Caco-2 (cell line): ENCODE measurements around the gene GALNT14. TPM values are rescaled to one million over a fixed set of nuclear protein-coding genes. Genes with fewer than 3 reads are reported as not detected.

Experiments used
- BruUV-seq: library from RNA; stranded (reverse); fragments of 400-500 nt; replicated peaks from 2 replicates; lab custom pipeline; 2021; lab: Mats Ljungman, UMichigan
- CTCF ChIA-PET: fragments of 300-600 bp; sonication (Branson Sonifier 250); formaldehyde crosslinking; loops from one replicate; lab custom pipeline; 2022; ENCODE audit warnings: antibody characterized with exemption; lab: Charles Lee
- POLR2A ChIA-PET: fragments of 300-600 bp; sonication (Branson Sonifier 250); formaldehyde crosslinking; loops from one replicate; lab custom pipeline; 2022; ENCODE audit warnings: antibody characterized with exemption; lab: Charles Lee
- DNase-seq, 2 experiments: peaks; one replicate each; pipeline versions ENCODE4 v3.0.0 to v3.0.0-alpha.2; 2020 to 2022
- H3K27me3 ChIP-seq: replicated peaks from 2 replicates; pipeline ENCODE4 v1.6.0; 2011; ENCODE audit warnings: low read length; ENCODE audit not compliant: control insufficient read depth, insufficient read depth
- H3K36me3 ChIP-seq: 2 replicates; pipeline ENCODE4 v1.5.1; 2011; ENCODE audit warnings: low read length; ENCODE audit not compliant: control insufficient read depth, insufficient read depth
- H3K4me1 ChIP-seq: fragments of 250-450 bp; sonication (Bioruptor Pico); 2 replicates; pipeline ENCODE4 v1.5.1; 2020; ENCODE audit warnings: mild to moderate bottlenecking
- H3K4me3 ChIP-seq: 2 replicates; pipeline ENCODE4 v1.5.1; 2011; ENCODE audit warnings: low read depth, mild to moderate bottlenecking, control low read depth, low read length
- H3K9me3 ChIP-seq: fragments of 250-450 bp; sonication (Bioruptor Pico); 2 replicates; pipeline ENCODE4 v1.5.1; 2020; ENCODE audit warnings: mild to moderate bottlenecking, moderate library complexity
- H3K27ac Mint-ChIP-seq: one replicate; pipeline ENCODE4 v1.8.0; 2022; ENCODE audit warnings: mixed read lengths; ENCODE audit not compliant: unreplicated experiment
- H3K27me3 Mint-ChIP-seq: one replicate; pipeline ENCODE4 v1.8.0; 2022; ENCODE audit warnings: mixed read lengths; ENCODE audit not compliant: insufficient read depth, unreplicated experiment
- H3K36me3 Mint-ChIP-seq: one replicate; pipeline ENCODE4 v1.8.0; 2022; ENCODE audit warnings: mild to moderate bottlenecking, mixed read lengths; ENCODE audit not compliant: insufficient read depth, unreplicated experiment
- H3K4me1 Mint-ChIP-seq: one replicate; pipeline ENCODE4 v1.8.0; 2022; ENCODE audit warnings: low read depth, mixed read lengths; ENCODE audit not compliant: unreplicated experiment
- H3K4me3 Mint-ChIP-seq: one replicate; pipeline ENCODE4 v1.8.0; 2022; ENCODE audit warnings: mild to moderate bottlenecking, moderate library complexity, mixed read lengths; ENCODE audit not compliant: unreplicated experiment
- H3K9me3 Mint-ChIP-seq: one replicate; pipeline ENCODE4 v1.8.0; 2022; ENCODE audit warnings: mixed read lengths; ENCODE audit not compliant: unreplicated experiment
- intact Hi-C: fragments of 100-400 bp; cut with micrococcal nuclease; formaldehyde crosslinking; loops from one replicate; pipeline ENCODE4 v1.10.0; 2022; ENCODE audit not compliant: unreplicated experiment
- total RNA-seq: library from RNA; stranded (reverse); gene quantifications from 2 replicates; pipeline ENCODE4 v1.2.3, GENCODE V29; 2022
- TF ChIP-seq, protein P1 (sequence below), 2 experiments: fragments of 200-600 bp in 1 of 2; IDR thresholded peaks; 1 replicate in 1 of 2; 2 replicates in 1 of 2; pipeline versions ENCODE4 v1.5.1 to v1.8.0; 2011 to 2022; ENCODE audit warnings: antibody characterized with exemption in 1 of 2, control low read depth in 1 of 2, inconsistent platforms in 1 of 2, low read depth in 1 of 2, low read length in 1 of 2, mild to moderate bottlenecking in 1 of 2, moderate library complexity in 1 of 2; ENCODE audit not compliant: insufficient read depth in 1 of 2, severe bottlenecking in 1 of 2, unreplicated experiment in 1 of 2

GALNT14 gene
- total RNA-seq, 1 experiment from 2014 or later, result not detected

DNA sequence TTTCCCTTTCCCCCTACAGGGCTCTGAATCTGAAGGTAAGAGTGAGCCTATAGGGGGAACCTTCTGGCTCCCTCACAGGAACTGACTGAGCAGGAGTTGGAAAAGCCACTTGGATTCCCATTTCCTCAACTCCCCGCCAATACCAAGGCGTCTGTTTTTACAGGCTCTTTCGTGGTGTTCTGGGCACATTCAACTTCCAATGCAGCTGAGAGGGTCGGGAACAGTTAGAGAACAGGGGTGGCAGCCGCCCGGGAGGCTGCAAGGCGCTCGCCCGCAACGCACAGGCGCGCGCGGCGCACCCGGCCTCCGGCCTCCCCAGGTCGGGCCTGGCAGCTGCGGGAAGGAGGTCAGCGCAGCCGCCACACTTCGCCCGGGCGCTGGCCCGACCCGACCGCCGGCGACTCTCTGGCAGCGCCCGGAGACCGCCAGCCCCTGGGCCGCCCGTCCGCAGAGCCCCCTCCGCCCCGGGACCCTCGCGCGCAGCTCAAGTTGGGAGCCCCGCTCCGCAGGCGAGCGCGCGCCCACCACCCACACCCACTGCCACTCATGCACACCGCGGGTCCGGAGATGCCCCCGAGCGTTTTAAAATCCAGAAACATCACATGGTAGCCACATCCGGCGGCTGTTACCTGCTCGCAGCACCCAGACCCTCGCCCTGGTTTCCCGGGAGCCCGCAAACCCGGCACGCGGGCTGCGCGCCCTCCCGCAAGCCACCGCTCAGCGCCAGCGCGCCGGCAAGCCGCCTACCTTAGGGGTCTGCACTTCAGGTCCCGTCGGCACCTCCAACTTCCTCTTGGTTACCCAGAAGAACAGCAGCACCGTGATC is 816 bp downstream of the GALNT14 start:
- H3K27me3 Mint-ChIP-seq, result peaks cover 28% of the 10 kb centered on the region
- H3K4me3 Mint-ChIP-seq, result peak overlapping the region; percentile 53
- H3K9me3 Mint-ChIP-seq, result no peaks in the 10 kb centered on the region
- no peak overlapping the region for H3K4me3 ChIP-seq
- no peaks in the 10 kb centered on the region for H3K9me3 ChIP-seq
- no peaks in the 10 kb centered on the region for H3K4me1 Mint-ChIP-seq
- H3K36me3 Mint-ChIP-seq, result no peaks in the 10 kb centered on the region
- BruUV-seq, result no TSS peak
- intact Hi-C loops, result no loop called here
- H3K4me1 ChIP-seq, result no peaks in the 10 kb centered on the region
- DNase-seq, result no peak
- ChIA-PET POLR2A (no interaction called here), CTCF (interaction anchor here (0.6 to 1.2 kb wide), 3 partner anchors 33 to 269 kb away, joined by 3 to 5 read pairs (median 4); no protein-coding TSS in a partner anchor)
- TF ChIP-seq, protein P1, sequence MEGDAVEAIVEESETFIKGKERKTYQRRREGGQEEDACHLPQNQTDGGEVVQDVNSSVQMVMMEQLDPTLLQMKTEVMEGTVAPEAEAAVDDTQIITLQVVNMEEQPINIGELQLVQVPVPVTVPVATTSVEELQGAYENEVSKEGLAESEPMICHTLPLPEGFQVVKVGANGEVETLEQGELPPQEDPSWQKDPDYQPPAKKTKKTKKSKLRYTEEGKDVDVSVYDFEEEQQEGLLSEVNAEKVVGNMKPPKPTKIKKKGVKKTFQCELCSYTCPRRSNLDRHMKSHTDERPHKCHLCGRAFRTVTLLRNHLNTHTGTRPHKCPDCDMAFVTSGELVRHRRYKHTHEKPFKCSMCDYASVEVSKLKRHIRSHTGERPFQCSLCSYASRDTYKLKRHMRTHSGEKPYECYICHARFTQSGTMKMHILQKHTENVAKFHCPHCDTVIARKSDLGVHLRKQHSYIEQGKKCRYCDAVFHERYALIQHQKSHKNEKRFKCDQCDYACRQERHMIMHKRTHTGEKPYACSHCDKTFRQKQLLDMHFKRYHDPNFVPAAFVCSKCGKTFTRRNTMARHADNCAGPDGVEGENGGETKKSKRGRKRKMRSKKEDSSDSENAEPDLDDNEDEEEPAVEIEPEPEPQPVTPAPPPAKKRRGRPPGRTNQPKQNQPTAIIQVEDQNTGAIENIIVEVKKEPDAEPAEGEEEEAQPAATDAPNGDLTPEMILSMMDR (IDR thresholded peaks at IDR 0.05; ENCODE audit: insufficient read depth in 1 of 2, low read depth in 1 of 2, low read length in 1 of 2, severe bottlenecking in 1 of 2, unreplicated experiment in 1 of 2), result no peak
- no peaks in the 10 kb centered on the region for H3K36me3 ChIP-seq
- H3K27ac Mint-ChIP-seq, result no peak overlapping the region
- H3K27me3 ChIP-seq, result peaks cover 4% of the 10 kb centered on the region

DNA sequence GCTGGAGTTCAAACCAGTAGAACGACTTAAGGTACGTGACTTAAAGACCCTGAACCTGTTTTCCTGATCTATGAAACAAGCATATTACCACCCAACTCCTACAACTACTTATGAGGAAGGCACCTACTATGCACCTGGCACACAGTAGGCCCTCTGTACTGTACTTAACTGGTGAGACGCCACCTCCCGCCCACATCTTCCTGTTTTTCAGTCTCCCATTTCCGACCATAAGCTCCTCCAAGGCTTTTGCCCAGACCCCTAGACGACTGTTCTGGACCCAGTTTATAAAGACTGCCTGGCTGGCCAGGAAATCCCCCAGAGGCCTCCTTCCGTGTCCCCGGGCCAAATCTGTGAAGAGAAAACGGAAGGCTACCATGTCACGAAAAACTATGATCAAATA is 1.5 kb downstream of the GALNT14 start:
- DNase-seq, result no peak
- BruUV-seq, result no TSS peak
- Histone ChIP-seq H3K36me3 (no peaks in the 10 kb centered on the region), H3K9me3 (no peaks in the 10 kb centered on the region), H3K27me3 (peaks cover 4% of the 10 kb centered on the region), H3K4me1 (no peaks in the 10 kb centered on the region), H3K4me3 (no peak overlapping the region)
- Mint-ChIP-seq H3K36me3 (no peaks in the 10 kb centered on the region), H3K9me3 (no peaks in the 10 kb centered on the region), H3K27me3 (peaks cover 21% of the 10 kb centered on the region), H3K4me1 (no peaks in the 10 kb centered on the region), H3K4me3 (no peak overlapping the region), H3K27ac (no peak overlapping the region)
- intact Hi-C loops, result no loop called here
- ChIA-PET POLR2A (no interaction called here), CTCF (no interaction called here)
- TF ChIP-seq, protein P1 (IDR thresholded peaks at IDR 0.05; ENCODE audit: insufficient read depth in 1 of 2, low read depth in 1 of 2, low read length in 1 of 2, severe bottlenecking in 1 of 2, unreplicated experiment in 1 of 2), result no peak

DNA sequence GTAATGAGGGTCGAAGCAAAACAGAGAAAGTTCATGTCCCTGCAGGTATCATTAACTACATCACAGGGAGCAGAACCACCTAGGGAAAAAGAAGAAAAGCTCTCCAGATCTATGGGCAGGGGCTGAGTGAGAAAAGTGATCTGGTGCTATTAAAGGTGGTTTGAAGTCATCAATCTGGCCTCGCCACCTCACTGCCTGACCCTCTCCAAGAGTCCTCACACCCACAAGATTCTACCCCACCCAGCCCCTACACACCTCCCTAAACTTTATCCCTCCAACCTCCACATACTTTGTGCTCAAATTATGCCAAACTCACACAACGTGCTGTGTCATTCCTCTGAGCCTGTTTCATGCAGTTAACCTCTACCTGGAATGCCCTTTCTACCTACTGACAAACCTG is 2.2 kb downstream of the GALNT14 start:
- no peaks in the 10 kb centered on the region for H3K9me3 ChIP-seq
- no peaks in the 10 kb centered on the region for H3K36me3 ChIP-seq
- H3K4me1 Mint-ChIP-seq, result no peaks in the 10 kb centered on the region
- H3K27ac Mint-ChIP-seq, result no peak overlapping the region
- no peaks in the 10 kb centered on the region for H3K36me3 Mint-ChIP-seq
- H3K27me3 ChIP-seq, result peaks cover 4% of the 10 kb centered on the region
- no peak overlapping the region for H3K4me3 ChIP-seq
- no peaks in the 10 kb centered on the region for H3K4me1 ChIP-seq
- ChIA-PET POLR2A (no interaction called here), CTCF (no interaction called here)
- no peak for DNase-seq
- H3K4me3 Mint-ChIP-seq, result no peak overlapping the region
- BruUV-seq, result no TSS peak
- TF ChIP-seq, protein P1 (IDR thresholded peaks at IDR 0.05; ENCODE audit: insufficient read depth in 1 of 2, low read depth in 1 of 2, low read length in 1 of 2, severe bottlenecking in 1 of 2, unreplicated experiment in 1 of 2), result no peak
- intact Hi-C loops, result no loop called here
- H3K27me3 Mint-ChIP-seq, result peaks cover 22% of the 10 kb centered on the region
- H3K9me3 Mint-ChIP-seq, result no peaks in the 10 kb centered on the region
